NT2/D1 (cell line): Measurements from ENCODE around the gene CNGB1.

Experiments
- DNase-seq: peaks from one replicate; pipeline ENCODE4 v3.0.0-alpha.2; 2011; ENCODE audit warnings: low read depth, low spot score
- H3K27me3 ChIP-seq: 2 replicates; pipeline ENCODE4 v1.6.0; 2011; ENCODE audit warnings: mild to moderate bottlenecking; ENCODE audit not compliant: insufficient read length, insufficient read depth
- H3K36me3 ChIP-seq: 2 replicates; pipeline ENCODE4 v1.6.1; 2011; ENCODE audit warnings: mild to moderate bottlenecking, low read length, mixed read lengths; ENCODE audit not compliant: insufficient read depth, insufficient read length
- H3K4me1 ChIP-seq: 2 replicates; pipeline ENCODE4 v1.5.1; 2011; ENCODE audit not compliant: insufficient read depth, insufficient read length
- H3K4me3 ChIP-seq: 2 replicates; pipeline ENCODE4 v1.5.1; 2011; ENCODE audit warnings: low read depth; ENCODE audit not compliant: insufficient read length
- H3K9ac ChIP-seq: 2 replicates; pipeline ENCODE4 v1.6.0; 2011; ENCODE audit warnings: low read depth; ENCODE audit not compliant: insufficient read length
- H3K9me3 ChIP-seq: 2 replicates; pipeline ENCODE4 v1.5.1; 2011; ENCODE audit warnings: mild to moderate bottlenecking, low read length; ENCODE audit not compliant: insufficient read depth
- SUZ12 ChIP-seq: IDR thresholded peaks from 2 replicates; pipeline ENCODE4 v1.6.1; 2011; ENCODE audit not compliant: insufficient read length, insufficient read depth; ENCODE audit errors: extremely low read depth
- YY1 ChIP-seq: IDR thresholded peaks from 2 replicates; pipeline ENCODE4 v1.6.1; 2011; ENCODE audit not compliant: insufficient read length, insufficient read depth
- ZNF274 ChIP-seq: IDR thresholded peaks from 2 replicates; pipeline ENCODE4 v1.6.1; 2011; ENCODE audit warnings: mild to moderate bottlenecking, low read depth, low read length

The CNGB1 gene

GRCh38 chr16:57958544-57958943 is 12.4 kb downstream of the CNGB1 start:
- Histone ChIP-seq H3K9ac (no peak overlapping the region), H3K27me3 (no peaks in the 10 kb centered on the region), H3K4me1 (peaks cover 23% of the 10 kb centered on the region), H3K36me3 (no peaks in the 10 kb centered on the region), H3K4me3 (no peak overlapping the region), H3K9me3 (no peaks in the 10 kb centered on the region)
- no peak for DNase-seq
- TF ChIP-seq YY1 (no peak), SUZ12 (no peak), ZNF274 (no peak)

- H3K4me1 ChIP-seq = peaks cover 23% of the 10 kb centered on the region
- H3K9me3 ChIP-seq = no peaks in the 10 kb centered on the region
- H3K4me3 ChIP-seq = no peak overlapping the region
- H3K27me3 ChIP-seq = no peaks in the 10 kb centered on the region
- no peak for TF ChIP-seq SUZ12
- TF ChIP-seq YY1 = no peak
- no peak for TF ChIP-seq ZNF274
- no peak for DNase-seq
- no peaks in the 10 kb centered on the region for H3K36me3 ChIP-seq
- H3K9ac ChIP-seq = no peak overlapping the region
These were observed 13.1 kb downstream of the CNGB1 start for GRCh38 chr16:57957673-57958392.

- Histone ChIP-seq H3K9ac (no peak overlapping the region), H3K36me3 (no peaks in the 10 kb centered on the region), H3K27me3 (no peaks in the 10 kb centered on the region), H3K4me3 (no peak overlapping the region), H3K9me3 (no peaks in the 10 kb centered on the region), H3K4me1 (peaks cover 24% of the 10 kb centered on the region)
- no peak for DNase-seq
- TF ChIP-seq ZNF274 (no peak), YY1 (no peak)
These were observed 13.8 kb downstream of the CNGB1 start for GRCh38 chr16:57956924-57957672.

- TF ChIP-seq SUZ12 (no peak), ZNF274 (no peak), YY1 (no peak)
- Histone ChIP-seq H3K4me1 (peaks cover 28% of the 10 kb centered on the region), H3K27me3 (no peaks in the 10 kb centered on the region), H3K9me3 (no peaks in the 10 kb centered on the region), H3K36me3 (no peaks in the 10 kb centered on the region), H3K9ac (no peak overlapping the region), H3K4me3 (no peak overlapping the region)
- no peak for DNase-seq
These were observed 14.6 kb downstream of the CNGB1 start for GRCh38 chr16:57956270-57956808.

GRCh38 chr16:57955572-57956188 is 15.2 kb downstream of the CNGB1 start:
- no peak for DNase-seq
- no peaks in the 10 kb centered on the region for H3K27me3 ChIP-seq
- no peak overlapping the region for H3K9ac ChIP-seq
- peaks cover 26% of the 10 kb centered on the region for H3K4me1 ChIP-seq
- no peak for TF ChIP-seq SUZ12
- no peak for TF ChIP-seq YY1
- no peak for TF ChIP-seq ZNF274
- H3K4me3 ChIP-seq = no peak overlapping the region
- no peaks in the 10 kb centered on the region for H3K36me3 ChIP-seq
- H3K9me3 ChIP-seq = no peaks in the 10 kb centered on the region

- Histone ChIP-seq H3K4me1 (peaks cover 25% of the 10 kb centered on the region), H3K9ac (no peak overlapping the region), H3K27me3 (no peaks in the 10 kb centered on the region), H3K4me3 (no peak overlapping the region), H3K36me3 (no peaks in the 10 kb centered on the region), H3K9me3 (no peaks in the 10 kb centered on the region)
- no peak for TF ChIP-seq SUZ12
- TF ChIP-seq YY1 = no peak
- TF ChIP-seq ZNF274 = no peak
- DNase-seq = no peak
These were observed 17.1 kb downstream of the CNGB1 start for GRCh38 chr16:57953857-57954256.

GRCh38 chr16:57952909-57953308 is 18.0 kb downstream of the CNGB1 start:
- Histone ChIP-seq H3K4me3 (no peak overlapping the region), H3K9ac (no peak overlapping the region)
- no peak for DNase-seq

More at GRCh38 chr16:57952909-57953308, 18.0 kb downstream of the CNGB1 start:
- TF ChIP-seq SUZ12 = no peak
- no peak for TF ChIP-seq ZNF274
- no peak for TF ChIP-seq YY1
- Histone ChIP-seq H3K27me3 (no peaks in the 10 kb centered on the region), H3K9me3 (no peaks in the 10 kb centered on the region), H3K4me1 (peaks cover 18% of the 10 kb centered on the region), H3K36me3 (no peaks in the 10 kb centered on the region)
